ENCODE data around the gene PFDN1. TPM values are rescaled to one million over a fixed set of nuclear protein-coding genes. Genes with fewer than 3 reads are reported as not detected.

The PFDN1 gene
- total and polyA plus RNA-seq, 7 donors = 35.9 to 115 (median 55.0) TPM

DNA sequence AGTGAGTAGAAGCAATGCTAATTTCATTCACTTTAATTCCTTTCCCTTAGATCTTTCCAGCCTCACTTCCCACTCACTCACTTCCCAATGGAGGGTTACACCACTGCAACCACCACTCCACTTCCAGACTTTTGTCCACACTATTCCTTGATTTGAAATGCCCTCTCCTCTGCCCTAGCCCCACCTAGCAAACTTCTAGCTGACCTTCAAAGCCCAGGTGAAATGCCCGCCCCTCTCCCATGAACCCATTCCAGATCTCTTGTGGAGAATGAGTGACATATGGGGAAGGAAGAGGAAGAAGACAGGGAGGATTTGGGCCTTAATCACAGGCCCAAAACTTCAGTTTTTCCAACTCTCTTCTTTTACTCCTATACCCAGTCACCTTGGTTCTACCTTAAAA, 37.1 kb downstream of the PFDN1 start:
- intact Hi-C loops (cut with DNase I) = no loop called here
- TF ChIP-seq, protein P1, sequence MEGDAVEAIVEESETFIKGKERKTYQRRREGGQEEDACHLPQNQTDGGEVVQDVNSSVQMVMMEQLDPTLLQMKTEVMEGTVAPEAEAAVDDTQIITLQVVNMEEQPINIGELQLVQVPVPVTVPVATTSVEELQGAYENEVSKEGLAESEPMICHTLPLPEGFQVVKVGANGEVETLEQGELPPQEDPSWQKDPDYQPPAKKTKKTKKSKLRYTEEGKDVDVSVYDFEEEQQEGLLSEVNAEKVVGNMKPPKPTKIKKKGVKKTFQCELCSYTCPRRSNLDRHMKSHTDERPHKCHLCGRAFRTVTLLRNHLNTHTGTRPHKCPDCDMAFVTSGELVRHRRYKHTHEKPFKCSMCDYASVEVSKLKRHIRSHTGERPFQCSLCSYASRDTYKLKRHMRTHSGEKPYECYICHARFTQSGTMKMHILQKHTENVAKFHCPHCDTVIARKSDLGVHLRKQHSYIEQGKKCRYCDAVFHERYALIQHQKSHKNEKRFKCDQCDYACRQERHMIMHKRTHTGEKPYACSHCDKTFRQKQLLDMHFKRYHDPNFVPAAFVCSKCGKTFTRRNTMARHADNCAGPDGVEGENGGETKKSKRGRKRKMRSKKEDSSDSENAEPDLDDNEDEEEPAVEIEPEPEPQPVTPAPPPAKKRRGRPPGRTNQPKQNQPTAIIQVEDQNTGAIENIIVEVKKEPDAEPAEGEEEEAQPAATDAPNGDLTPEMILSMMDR (IDR thresholded peaks at IDR 0.05) = no peak
- ATAC-seq (no peak), DNase-seq (no peak)
- 89 to 93% (median 92%) methylated on average over 1 of the region's 1 CpG for WGBS, 3 donors
- Histone ChIP-seq H3K36me3 (ENCODE audit: insufficient read depth in 1 of 2, low read depth in 1 of 2) (no peaks in the 10 kb centered on the region), H3K4me1 (peaks cover 49% of the 10 kb centered on the region), H3K27ac (peak overlapping the region; percentile 44), H3K4me3 (no peak overlapping the region), H3K9me3 (no peaks in the 10 kb centered on the region), H3K27me3 (ENCODE audit: insufficient read depth in 3 of 3, low read length in 2 of 3) (no peaks in the 10 kb centered on the region)

DNA sequence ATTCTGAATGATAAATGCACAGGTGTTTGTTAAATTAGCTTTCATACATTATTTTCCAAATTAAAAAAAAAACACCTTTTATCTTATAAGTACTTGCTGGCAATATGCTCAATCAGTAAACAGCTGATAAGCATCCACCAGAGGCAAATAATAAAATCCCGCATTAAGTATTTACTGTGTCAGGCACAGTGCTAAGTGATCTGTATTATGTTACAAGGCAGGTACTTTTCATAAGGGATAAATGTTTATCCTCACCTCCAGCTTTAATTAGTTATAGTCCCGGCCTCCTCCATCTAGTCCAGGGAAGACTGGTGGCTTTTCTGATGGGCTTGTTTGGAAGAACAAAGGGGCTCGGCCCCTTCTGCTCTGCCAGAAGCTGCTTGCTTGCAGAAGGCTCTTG, 40.1 kb downstream of the PFDN1 start:
- ATAC-seq (no peak), DNase-seq (no peak)
- H3K27ac ChIP-seq = peak overlapping the region; percentile 92

DNA sequence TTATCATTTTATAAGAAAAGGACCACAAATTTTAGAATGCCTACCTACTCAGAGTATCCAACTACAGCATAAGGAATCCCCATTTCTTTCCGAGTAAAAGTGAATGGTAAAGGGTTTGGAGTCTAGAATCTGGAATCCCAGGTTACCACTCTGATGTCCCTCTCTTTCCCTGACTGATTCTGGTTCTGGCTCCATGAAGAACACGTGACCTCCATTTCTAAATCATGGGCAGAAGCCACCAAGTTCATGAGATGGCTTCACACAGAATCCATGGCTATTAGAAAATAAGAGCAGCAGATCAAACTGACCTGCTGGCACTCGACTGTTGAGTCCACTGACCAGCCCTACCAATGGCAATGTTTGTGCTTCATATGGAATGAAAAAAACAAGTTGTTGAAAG, 40.7 kb downstream of the PFDN1 start:
- peak in 1 of 4 donors; percentile 2 for ATAC-seq
- H3K27ac ChIP-seq = peak overlapping the region; percentile 92
- H3K9me3 ChIP-seq = no peaks in the 10 kb centered on the region
- intact Hi-C loops (cut with DNase I) = loop anchor here (5.0 kb wide), 1 partner anchor 35 kb away; no protein-coding TSS in a partner anchor
- H3K36me3 ChIP-seq (ENCODE audit: insufficient read depth in 1 of 2, low read depth in 1 of 2) = no peaks in the 10 kb centered on the region
- H3K4me1 ChIP-seq = peaks cover 46% of the 10 kb centered on the region
- no peaks in the 10 kb centered on the region for H3K27me3 ChIP-seq (ENCODE audit: insufficient read depth in 3 of 3, low read length in 2 of 3)
- WGBS, 3 donors = 68 to 91% (median 81%) methylated on average over 3 of the region's 3 CpGs
- DNase-seq = no peak
- H3K4me3 ChIP-seq = no peak overlapping the region
- TF ChIP-seq, protein P1 (IDR thresholded peaks at IDR 0.05) = no peak

More for the DNA sequence above, 40.1 kb downstream of the PFDN1 start:
- Histone ChIP-seq H3K27me3 (ENCODE audit: insufficient read depth in 3 of 3, low read length in 2 of 3) (no peaks in the 10 kb centered on the region), H3K9me3 (no peaks in the 10 kb centered on the region), H3K4me3 (no peak overlapping the region), H3K4me1 (peaks cover 52% of the 10 kb centered on the region), H3K36me3 (ENCODE audit: insufficient read depth in 1 of 2, low read depth in 1 of 2) (no peaks in the 10 kb centered on the region)
- TF ChIP-seq, protein P1 (IDR thresholded peaks at IDR 0.05) = no peak
- intact Hi-C loops (cut with DNase I) = loop anchor here (5.0 kb wide), 1 partner anchor 34 kb away; no protein-coding TSS in a partner anchor
- 54 to 79% (median 64%) methylated on average over 3 of the region's 3 CpGs for WGBS, 3 donors

DNA sequence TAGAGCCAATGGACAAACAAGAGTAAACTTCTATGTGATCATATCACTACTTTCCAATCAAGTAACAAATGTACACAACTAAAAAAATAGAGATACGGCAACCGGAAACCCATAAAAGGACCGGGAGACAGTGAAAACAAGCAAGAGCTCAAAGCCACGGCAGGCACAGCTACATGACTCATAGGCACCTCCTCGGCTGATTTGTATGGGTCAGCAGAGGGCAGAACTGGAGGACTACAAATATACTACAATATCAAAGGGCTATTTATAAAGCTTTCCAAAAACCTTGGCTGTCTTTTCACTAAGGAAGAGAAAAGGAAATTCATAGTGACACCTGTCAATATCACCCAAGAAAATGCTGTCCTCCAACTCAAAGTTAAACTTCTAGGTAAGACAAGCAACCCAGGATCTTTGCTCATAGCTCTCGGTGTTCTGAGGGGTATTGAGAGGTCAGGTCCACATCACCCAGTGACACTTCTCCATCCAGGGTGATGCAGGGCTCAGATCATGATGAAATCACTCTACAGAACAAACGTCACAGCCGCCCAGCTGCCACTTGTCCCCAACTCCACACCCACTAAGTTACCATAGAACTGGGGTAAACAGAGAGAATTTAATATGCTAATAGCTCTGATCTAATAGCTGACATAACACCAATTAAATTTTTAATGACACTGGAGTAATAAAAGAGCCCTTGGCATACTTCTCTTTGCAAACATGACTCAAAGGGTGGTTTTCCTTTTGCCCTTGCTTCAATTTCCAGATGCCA, 41.3 kb downstream of the PFDN1 start:
- ATAC-seq (peak; percentile 93 to 97 (median 94)), DNase-seq (peak; percentile 60 to 82)
- H3K9me3 ChIP-seq = no peaks in the 10 kb centered on the region
- intact Hi-C loops (cut with DNase I) = loop anchor here (1.0 to 5.0 kb wide), 2 partner anchors 36 to 40 kb away; no protein-coding TSS in a partner anchor
- TF ChIP-seq, protein P1 (IDR thresholded peaks at IDR 0.05) = no peak
- H3K4me1 ChIP-seq = peaks cover 40% of the 10 kb centered on the region
- H3K27ac ChIP-seq = peak overlapping the region; percentile 92
- WGBS, 3 donors = 12 to 16% (median 14%) methylated on average over 8 of the region's 8 CpGs
- H3K36me3 ChIP-seq (ENCODE audit: insufficient read depth in 1 of 2, low read depth in 1 of 2) = no peaks in the 10 kb centered on the region
- H3K27me3 ChIP-seq (ENCODE audit: insufficient read depth in 3 of 3, low read length in 2 of 3) = no peaks in the 10 kb centered on the region
- H3K4me3 ChIP-seq = peak overlapping the region; percentile 35
